Measurements from ENCODE around the gene OR52W1. TPM values are rescaled to one million over a fixed set of nuclear protein-coding genes. Genes with fewer than 3 reads are reported as not detected.

OR52W1 gene
- total RNA-seq, 1 experiment from 2014 or later, result not detected

Other genes with a start within 250 kb of the OR52W1 start
- not detected in 2 replicates for gene OR56A5, start 230.7 kb upstream of the OR52W1 start, total RNA-seq (2014; rRNA removed; shearing (Covaris generic))
- gene OR52L1, start 212.2 kb upstream of the OR52W1 start, total RNA-seq (2014; rRNA removed; shearing (Covaris generic)), result not detected in 2 replicates
- not detected in 2 replicates for gene OR56A4, start 192.3 kb upstream of the OR52W1 start, total RNA-seq (2014; rRNA removed; shearing (Covaris generic))
- gene OR56A1, start 168.5 kb upstream of the OR52W1 start, total RNA-seq (2014; rRNA removed; shearing (Covaris generic)), result not detected in 2 replicates
- gene OR56B4, start 91.5 kb upstream of the OR52W1 start, total RNA-seq (2014; rRNA removed; shearing (Covaris generic)), result not detected in 2 replicates
- not detected in 2 replicates for gene OR52B2, start 28.9 kb upstream of the OR52W1 start, total RNA-seq (2014; rRNA removed; shearing (Covaris generic))
- not detected in 2 replicates for gene C11orf42, start 6.3 kb downstream of the OR52W1 start, total RNA-seq (2014; rRNA removed; shearing (Covaris generic))
- gene FHIP1B, start 35.4 kb downstream of the OR52W1 start, total RNA-seq (2014; rRNA removed; shearing (Covaris generic)), result 9.6 and 13.1 TPM in 2 replicates
- gene CNGA4, start 39.9 kb downstream of the OR52W1 start, total RNA-seq (2014; rRNA removed; shearing (Covaris generic)), result 0.17 TPM in 1 of 2 replicates, not detected in the other
- gene CCKBR, start 60.6 kb downstream of the OR52W1 start, total RNA-seq (2014; rRNA removed; shearing (Covaris generic)), result not detected in 2 replicates
- gene CAVIN3, start 121.3 kb downstream of the OR52W1 start, total RNA-seq (2014; rRNA removed; shearing (Covaris generic)), result not detected in 2 replicates
- gene SMPD1, start 191.2 kb downstream of the OR52W1 start, total RNA-seq (2014; rRNA removed; shearing (Covaris generic)), result 140 and 147 TPM in 2 replicates
- gene APBB1, start 219.9 kb downstream of the OR52W1 start, total RNA-seq (2014; rRNA removed; shearing (Covaris generic)), result 58.4 and 63.3 TPM in 2 replicates
- 0.14 and 0.74 TPM in 2 replicates for gene HPX, start 241.8 kb downstream of the OR52W1 start, total RNA-seq (2014; rRNA removed; shearing (Covaris generic))

All from A172 (cell line).